ENCODE data around the gene LLGL2.
A peak's percentile ranks its signal among the peaks of the same experiment; 100 is the strongest.
"Not testable (repeated sequence)": the region's sequence is repeated elsewhere in the genome, so short reads cannot be mapped to it uniquely, and the experiment has no call there.

The LLGL2 gene

GRCh38 chr17:75509528-75510258 is 15.8 kb upstream of the LLGL2 start:
- no peak for DNase-seq

- no peak for DNase-seq
Measured at GRCh38 chr17:75511270-75511609, 14.3 kb upstream of the LLGL2 start.

GRCh38 chr17:75511610-75512575 is 13.6 kb upstream of the LLGL2 start:
- no peak for DNase-seq

GRCh38 chr17:75512926-75513640 is 12.4 kb upstream of the LLGL2 start:
- no peak for DNase-seq

- DNase-seq = no peak
Measured at GRCh38 chr17:75513641-75514000, 11.9 kb upstream of the LLGL2 start.

- DNase-seq = no peak
Measured at GRCh38 chr17:75514299-75514918, 11.1 kb upstream of the LLGL2 start.

DNA sequence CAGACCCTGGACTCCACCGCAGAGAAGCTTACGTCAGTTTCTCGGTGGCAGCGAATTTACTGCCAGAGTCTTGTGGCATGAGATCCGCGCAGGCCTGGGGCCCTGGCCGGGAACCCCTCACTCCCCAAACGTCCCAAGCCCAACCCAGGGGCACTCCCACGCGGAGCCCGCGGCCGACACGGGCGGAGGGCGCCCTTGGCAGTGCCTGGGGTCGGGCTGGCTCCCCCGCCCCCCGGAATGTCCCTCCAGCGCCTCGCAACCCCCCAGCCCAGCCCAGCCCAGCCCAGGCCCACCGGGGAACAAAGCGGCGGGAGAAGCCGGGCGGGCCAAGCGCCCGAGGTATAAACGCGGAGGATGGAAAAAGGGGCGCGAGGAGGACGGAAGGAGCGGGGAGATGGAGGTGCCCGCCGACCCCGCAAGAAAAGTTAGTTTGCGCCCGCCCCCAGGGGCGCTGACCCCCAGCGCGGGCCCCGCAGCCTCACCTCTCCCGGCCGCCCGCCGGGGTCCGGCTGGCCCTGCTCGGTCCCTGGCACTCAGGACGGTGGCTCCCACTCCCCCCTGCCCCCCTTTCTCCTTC is 10.5 kb upstream of the LLGL2 start:
- DNase-seq = no peak

DNA sequence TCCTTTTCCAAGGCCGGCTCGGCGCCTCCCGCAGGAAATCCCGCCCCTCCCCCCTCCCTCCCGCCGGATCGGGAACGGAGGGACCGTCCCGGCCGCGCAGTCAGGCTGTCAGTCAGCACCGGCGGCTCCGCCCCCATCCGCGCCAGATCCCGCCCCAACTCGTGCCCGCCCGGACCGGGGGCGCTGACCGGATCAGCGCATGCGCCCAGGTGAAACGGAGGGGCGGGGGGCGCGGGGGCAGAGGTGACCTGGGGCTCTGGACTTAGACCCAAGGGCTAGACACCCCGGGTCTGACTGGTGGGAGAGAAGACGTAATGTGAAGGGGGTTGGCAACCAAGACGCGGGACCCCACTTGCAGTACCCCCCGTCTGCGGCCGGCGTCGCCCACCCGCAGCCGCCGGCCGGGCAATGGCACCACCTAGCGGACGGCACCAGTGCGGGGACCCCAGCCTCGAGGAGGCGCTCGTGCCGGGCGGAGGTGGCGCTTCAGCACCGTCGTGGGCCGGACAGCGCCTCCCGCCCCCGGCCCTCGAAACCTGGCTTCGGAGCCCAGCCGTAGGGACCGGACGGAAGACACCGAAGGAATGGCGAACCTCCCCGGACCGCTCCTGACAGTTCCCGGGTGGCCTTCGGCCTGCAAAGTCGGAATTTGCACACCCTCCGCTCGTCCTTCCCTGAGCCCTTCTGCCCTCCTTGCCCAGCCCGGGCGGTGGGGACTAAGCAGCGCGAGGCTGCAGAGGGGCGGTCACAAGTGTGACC is 9.8 kb upstream of the LLGL2 start, which contains the start of gene CASKIN2:
Gene CASKIN2, minus strand, starts transcription at position 42 of the 759 bp plus-strand sequence. CDS start 1,733 bp downstream, outside the sequence.
- DNase-seq = peak; percentile 68

GRCh38 chr17:75516255-75516618 is 9.3 kb upstream of the LLGL2 start, which contains the start of gene TSEN54:
Gene TSEN54 (plus strand): TSS chr17:75516528. CDS start chr17:75516561, 33 bp downstream.
- peak; percentile 76 for DNase-seq

DNA sequence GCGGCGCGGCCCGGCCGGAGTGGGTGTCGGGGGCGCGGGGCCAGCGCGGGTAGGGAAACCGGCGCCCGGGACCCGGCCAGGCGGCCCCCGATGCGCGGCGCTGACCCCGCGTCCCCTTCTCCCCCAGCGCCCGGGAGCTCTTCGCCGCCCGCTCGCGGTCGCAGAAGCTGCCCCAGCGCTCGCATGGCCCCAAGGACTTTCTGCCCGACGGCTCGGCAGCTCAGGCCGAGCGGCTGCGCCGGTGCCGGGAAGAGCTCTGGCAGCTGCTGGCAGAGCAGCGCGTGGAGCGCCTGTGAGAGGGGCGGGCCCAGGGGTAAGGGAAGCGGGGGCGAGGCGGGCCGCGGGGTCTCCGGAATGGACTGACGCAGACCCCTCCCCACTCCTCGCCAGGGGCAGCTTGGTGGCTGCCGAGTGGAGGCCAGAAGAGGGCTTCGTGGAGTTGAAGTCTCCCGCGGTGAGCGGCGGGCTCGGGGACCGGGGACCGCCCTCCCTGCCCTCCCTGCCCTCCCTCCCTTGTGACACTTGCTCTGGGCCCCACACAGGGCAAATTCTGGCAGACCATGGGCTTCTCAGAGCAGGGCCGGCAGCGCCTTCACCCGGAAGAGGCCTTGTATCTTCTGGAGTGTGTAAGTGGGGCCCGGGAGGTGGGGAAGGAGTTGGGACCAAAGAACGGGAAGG is 8.7 kb upstream of the LLGL2 start:
- no peak for DNase-seq

- DNase-seq = no peak
Measured at GRCh38 chr17:75517297-75517865, 8.1 kb upstream of the LLGL2 start.

GRCh38 chr17:75518201-75518600 is 7.3 kb upstream of the LLGL2 start:
- no peak for DNase-seq

- DNase-seq = no peak
Measured at GRCh38 chr17:75518983-75519537, 6.4 kb upstream of the LLGL2 start.

GRCh38 chr17:75520413-75520812 is 5.1 kb upstream of the LLGL2 start:
- not testable (repeated sequence) for DNase-seq

DNA sequence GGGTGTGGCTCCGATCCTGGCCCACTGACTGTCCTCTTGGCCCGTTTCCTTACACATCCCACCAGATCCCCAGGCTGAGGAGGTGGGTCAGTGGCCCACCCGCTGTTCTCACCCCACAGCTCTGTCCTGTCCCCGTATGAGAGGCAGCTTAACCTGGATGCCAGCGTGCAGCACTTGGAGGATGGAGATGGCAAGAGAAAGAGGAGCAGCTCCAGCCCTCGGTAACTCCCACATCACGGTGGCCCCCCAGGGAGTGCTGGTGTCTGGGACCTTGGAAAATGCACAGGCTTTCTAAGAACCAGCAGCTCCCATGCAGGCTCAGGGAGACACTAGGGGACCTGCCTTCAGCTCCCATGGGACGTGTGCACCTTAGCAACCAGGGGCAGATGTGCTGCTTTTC is 4.2 kb upstream of the LLGL2 start:
- DNase-seq = no peak

- no peak for DNase-seq
Measured at GRCh38 chr17:75521951-75522727, 3.4 kb upstream of the LLGL2 start.

- no peak for DNase-seq
Measured at GRCh38 chr17:75523647-75524046, 1.9 kb upstream of the LLGL2 start.

DNA sequence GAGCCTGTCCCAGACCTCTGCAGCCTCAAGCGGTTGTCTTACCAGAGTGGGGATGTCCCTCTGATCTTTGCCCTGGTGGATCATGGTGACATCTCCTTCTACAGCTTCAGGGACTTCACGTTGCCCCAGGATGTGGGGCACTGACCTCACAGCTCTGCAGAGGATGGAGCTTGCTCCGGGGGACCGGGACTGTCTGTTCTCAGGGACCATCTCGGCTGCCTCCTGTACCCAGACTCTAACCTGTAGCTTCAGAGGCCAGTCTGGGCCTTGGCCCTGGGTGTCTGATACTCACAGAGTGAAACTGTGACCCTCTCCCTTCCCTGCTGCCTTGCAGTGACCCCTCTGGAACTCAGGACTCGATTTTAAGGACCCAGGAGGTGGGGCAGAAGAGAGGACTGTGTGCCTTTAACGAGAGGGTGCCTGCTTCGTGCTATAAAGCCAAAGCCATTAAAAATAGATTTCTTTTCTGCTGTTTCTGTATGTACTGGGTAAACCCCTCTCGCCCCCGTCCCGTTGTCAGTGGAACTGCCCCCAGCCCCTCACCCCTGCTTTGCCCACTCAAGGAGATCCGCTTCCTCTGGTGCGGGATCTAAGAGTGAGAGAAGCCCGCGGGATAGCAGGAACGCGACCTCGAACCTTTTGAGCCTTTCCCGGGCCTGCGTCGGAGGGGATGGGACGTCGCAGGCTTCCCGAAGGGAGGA is 1.1 kb upstream of the LLGL2 start:
- no peak for DNase-seq
